Cardiac muscle cell (in vitro differentiated cells and primary cell): ENCODE data around the gene EFCAB12. TPM values are rescaled to one million over a fixed set of nuclear protein-coding genes. Genes with fewer than 3 reads are reported as not detected.

Experiments used
- DNase-seq, 2 donors: peaks; one replicate each; pipeline versions ENCODE4 v3.0.0 to v3.0.0-alpha.2; 2010 to 2017; ENCODE audit warnings: low read depth in 1 of 2, low spot score in 1 of 2
- H3K27ac ChIP-seq: fragments of 200-600 bp; sonication (generic); 2 replicates; pipeline ENCODE4 v1.5.1; 2016
- H3K27me3 ChIP-seq: fragments of 200-600 bp; sonication (generic); 2 replicates; pipeline ENCODE4 v1.6.0; 2016; ENCODE audit warnings: control low read depth
- H3K36me3 ChIP-seq: fragments of 200-600 bp; sonication (generic); 2 replicates; pipeline ENCODE4 v1.5.1; 2016; ENCODE audit warnings: control low read depth
- H3K4me1 ChIP-seq: fragments of 200-600 bp; sonication (generic); 2 replicates; pipeline ENCODE4 v1.8.1; 2017; ENCODE audit warnings: low read depth, mild to moderate bottlenecking, mixed run types
- H3K4me3 ChIP-seq: fragments of 200-600 bp; sonication (generic); 2 replicates; pipeline ENCODE4 v1.5.1; 2016; ENCODE audit warnings: mild to moderate bottlenecking
- H3K9me3 ChIP-seq: fragments of 200-600 bp; sonication (generic); 2 replicates; pipeline ENCODE4 v1.5.1; 2017; ENCODE audit warnings: low read depth, mild to moderate bottlenecking, control low read depth
- polyA plus RNA-seq: library from polyadenylated mRNA; unstranded; fragments of >200 nt; fragmentation: Nextera tagmentation; extraction: Ambion mirVana; gene quantifications from 2 replicates; pipeline ENCODE4 v1.2.1, GENCODE V29; 2016
- total RNA-seq: library from RNA; depleted of rRNA; stranded (reverse); fragments of >200 nt; gene quantifications from 2 replicates; pipeline ENCODE4 v1.2.3, GENCODE V29; 2016
- TF ChIP-seq, protein P1 (sequence below): IDR thresholded peaks from 2 replicates; pipeline ENCODE4 v1.5.1; 2012; ENCODE audit warnings: low read depth, mild to moderate bottlenecking, low read length

Gene EFCAB12
- total RNA-seq (0.48 and 0.85 TPM in 2 replicates), polyA plus RNA-seq (0.49 and 1.7 TPM in 2 replicates)

- peak within 1 kb of the TSS; percentile 57 for H3K27ac ChIP-seq
- no peaks in the 10 kb centered on the region for H3K9me3 ChIP-seq
- peaks cover 8% of the 10 kb centered on the region for H3K27me3 ChIP-seq
- peak; percentile 96 for DNase-seq
- peak within 1 kb of the TSS; percentile 47 for H3K4me3 ChIP-seq
- H3K36me3 ChIP-seq, result peaks cover 26% of the 10 kb centered on the region
- TF ChIP-seq, protein P1, sequence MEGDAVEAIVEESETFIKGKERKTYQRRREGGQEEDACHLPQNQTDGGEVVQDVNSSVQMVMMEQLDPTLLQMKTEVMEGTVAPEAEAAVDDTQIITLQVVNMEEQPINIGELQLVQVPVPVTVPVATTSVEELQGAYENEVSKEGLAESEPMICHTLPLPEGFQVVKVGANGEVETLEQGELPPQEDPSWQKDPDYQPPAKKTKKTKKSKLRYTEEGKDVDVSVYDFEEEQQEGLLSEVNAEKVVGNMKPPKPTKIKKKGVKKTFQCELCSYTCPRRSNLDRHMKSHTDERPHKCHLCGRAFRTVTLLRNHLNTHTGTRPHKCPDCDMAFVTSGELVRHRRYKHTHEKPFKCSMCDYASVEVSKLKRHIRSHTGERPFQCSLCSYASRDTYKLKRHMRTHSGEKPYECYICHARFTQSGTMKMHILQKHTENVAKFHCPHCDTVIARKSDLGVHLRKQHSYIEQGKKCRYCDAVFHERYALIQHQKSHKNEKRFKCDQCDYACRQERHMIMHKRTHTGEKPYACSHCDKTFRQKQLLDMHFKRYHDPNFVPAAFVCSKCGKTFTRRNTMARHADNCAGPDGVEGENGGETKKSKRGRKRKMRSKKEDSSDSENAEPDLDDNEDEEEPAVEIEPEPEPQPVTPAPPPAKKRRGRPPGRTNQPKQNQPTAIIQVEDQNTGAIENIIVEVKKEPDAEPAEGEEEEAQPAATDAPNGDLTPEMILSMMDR, result peak; percentile 7
- peaks cover 5% of the 10 kb centered on the region for H3K4me1 ChIP-seq
Observed at GRCh38 chr3:129428376-129429079, at the start of gene EFCAB12. TSS of gene EFCAB12 (minus strand) at chr3:129428636. CDS start at chr3:129428488, 148 bp downstream.

GRCh38 chr3:129476586-129476985, 48.1 kb upstream of the EFCAB12 start:
- Histone ChIP-seq H3K27ac (no peak overlapping the region), H3K9me3 (no peaks in the 10 kb centered on the region)
- TF ChIP-seq, protein P1, result no peak

GRCh38 chr3:129475863-129476262, 47.4 kb upstream of the EFCAB12 start:
- no peak for DNase-seq
- H3K9me3 ChIP-seq, result no peaks in the 10 kb centered on the region
- no peak overlapping the region for H3K27ac ChIP-seq
- TF ChIP-seq, protein P1, result no peak
- no peak overlapping the region for H3K4me3 ChIP-seq
- H3K36me3 ChIP-seq, result peaks cover 15% of the 10 kb centered on the region
- H3K4me1 ChIP-seq, result no peaks in the 10 kb centered on the region
- H3K27me3 ChIP-seq, result no peaks in the 10 kb centered on the region

More at GRCh38 chr3:129476586-129476985, 48.1 kb upstream of the EFCAB12 start:
- Histone ChIP-seq H3K36me3 (peaks cover 15% of the 10 kb centered on the region), H3K4me1 (peaks cover 3% of the 10 kb centered on the region), H3K4me3 (no peak overlapping the region), H3K27me3 (no peaks in the 10 kb centered on the region)
- no peak for DNase-seq

DNA sequence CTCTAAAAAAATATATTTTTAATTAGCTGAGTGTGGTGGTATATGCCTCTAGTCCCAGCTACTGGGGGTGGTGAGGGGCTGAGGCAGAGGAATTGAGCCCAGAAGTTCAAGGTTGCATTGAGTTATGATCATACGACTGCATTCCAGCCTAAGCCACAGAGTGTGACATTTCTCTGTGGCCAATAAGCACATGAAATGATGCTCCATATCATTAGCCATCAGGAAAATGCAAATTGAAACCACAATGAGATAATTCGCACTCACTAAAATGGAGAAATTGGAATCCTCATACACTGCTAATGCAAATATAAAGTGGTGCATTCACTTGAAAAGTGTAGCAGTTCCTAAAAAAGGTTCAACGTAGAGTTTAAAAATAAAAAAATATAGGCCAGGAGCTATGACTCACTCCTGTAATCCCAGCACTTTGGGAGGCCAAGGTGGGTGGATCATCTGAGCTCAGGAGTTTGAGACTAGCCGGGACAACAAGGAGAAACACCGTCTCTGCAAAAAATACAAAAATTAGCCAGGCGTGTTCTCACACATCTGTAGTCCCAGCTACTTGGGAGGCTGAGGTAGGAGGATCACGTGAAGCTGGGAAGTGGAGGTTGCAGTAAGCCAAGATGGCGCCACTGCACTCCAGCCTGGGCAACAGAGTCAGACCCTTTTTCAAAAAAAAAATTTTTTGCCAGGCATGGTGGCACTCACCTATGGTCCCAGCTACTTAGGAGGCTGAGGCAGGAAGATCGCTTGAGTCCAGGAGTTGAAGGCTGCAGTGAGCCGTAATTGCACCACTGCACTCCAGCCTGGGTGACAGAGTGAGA, 46.8 kb upstream of the EFCAB12 start:
- Histone ChIP-seq H3K4me3 (no peak overlapping the region), H3K9me3 (no peaks in the 10 kb centered on the region), H3K27ac (no peak overlapping the region), H3K4me1 (no peaks in the 10 kb centered on the region), H3K27me3 (no peaks in the 10 kb centered on the region), H3K36me3 (peaks cover 15% of the 10 kb centered on the region)
- TF ChIP-seq, protein P1, result no peak
- no peak for DNase-seq

GRCh38 chr3:129473769-129474152, 45.3 kb upstream of the EFCAB12 start:
- Histone ChIP-seq H3K4me3 (no peak overlapping the region), H3K27me3 (no peaks in the 10 kb centered on the region), H3K9me3 (no peaks in the 10 kb centered on the region), H3K27ac (no peak overlapping the region), H3K36me3 (peaks cover 9% of the 10 kb centered on the region), H3K4me1 (peaks cover 14% of the 10 kb centered on the region)
- TF ChIP-seq, protein P1, result no peak
- DNase-seq, result no peak
